Measurements from ENCODE around the gene TLCD3B.

The TLCD3B gene

GRCh38 chr16:30064729-30065101, 33.6 kb upstream of the TLCD3B start:
- TF ChIP-seq REST (IDR thresholded peaks at IDR 0.05; ENCODE audit: low read depth) (no peak), TEAD4 (IDR thresholded peaks at IDR 0.05) (no peak), FOXM1 (IDR thresholded peaks at IDR 0.05; ENCODE audit: borderline replicate concordance, low read depth) (no peak), USF1 (IDR thresholded peaks at IDR 0.05) (no peak), TAF1 (IDR thresholded peaks at IDR 0.05; ENCODE audit: low read depth) (0 out of 2 replicates have a peak, but pooled peaks have one; percentile 51), EP300 (IDR thresholded peaks at IDR 0.05; ENCODE audit: borderline replicate concordance) (no peak)

DNA sequence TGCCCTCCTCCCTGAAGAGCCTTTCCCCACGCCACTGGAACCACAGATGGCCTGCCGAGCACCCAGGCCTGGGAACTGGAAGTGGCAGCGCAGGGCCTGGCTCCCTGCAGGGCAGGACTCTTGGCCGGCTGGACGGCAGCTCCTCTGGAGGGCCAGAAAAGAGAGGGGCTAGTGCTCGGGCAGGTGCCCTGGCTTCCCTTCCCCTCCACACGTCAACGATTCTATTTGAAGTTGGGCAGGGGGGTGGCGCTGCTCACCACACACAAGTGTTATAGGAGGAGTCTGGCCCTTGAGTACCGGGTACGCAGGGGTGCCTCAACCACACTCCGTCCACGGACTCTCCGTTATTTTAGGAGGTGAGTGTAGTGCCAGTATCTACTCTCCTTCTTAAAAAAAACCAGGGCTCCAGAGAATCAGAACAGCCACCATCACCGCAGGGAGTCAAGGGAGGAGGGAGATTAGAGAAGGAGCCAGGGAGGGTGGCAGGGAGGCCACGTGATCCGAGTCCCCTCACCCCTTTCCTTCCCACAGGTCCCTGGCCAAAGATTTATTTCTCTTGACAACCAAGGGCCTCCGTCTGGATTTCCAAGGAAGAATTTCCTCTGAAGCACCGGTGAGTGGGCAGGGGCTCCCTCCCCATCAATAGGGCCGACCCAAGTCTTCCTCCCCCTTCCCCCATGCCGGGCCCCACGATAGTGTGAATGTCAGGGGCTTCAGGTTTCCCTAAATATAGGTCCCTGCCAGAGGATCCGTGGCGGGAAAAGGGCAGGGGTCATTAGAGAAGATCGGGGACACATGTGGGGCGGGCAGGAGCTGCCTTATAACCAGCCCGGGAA, 33.0 kb upstream of the TLCD3B start:
- TF ChIP-seq CREB1 (IDR thresholded peaks at IDR 0.05; ENCODE audit: low read depth): no peak
- TF ChIP-seq ZBTB7A (IDR thresholded peaks at IDR 0.05; ENCODE audit: low read depth): no peak; the same call in 1 of the 2 replicates
- TF ChIP-seq, protein P1, sequence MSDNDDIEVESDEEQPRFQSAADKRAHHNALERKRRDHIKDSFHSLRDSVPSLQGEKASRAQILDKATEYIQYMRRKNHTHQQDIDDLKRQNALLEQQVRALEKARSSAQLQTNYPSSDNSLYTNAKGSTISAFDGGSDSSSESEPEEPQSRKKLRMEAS (IDR thresholded peaks at IDR 0.05): peak; percentile 16; the same call in 1 of the 2 replicates
- TF ChIP-seq REST (IDR thresholded peaks at IDR 0.05; ENCODE audit: low read depth): no peak
- peak; percentile 92 for TF ChIP-seq USF1 (IDR thresholded peaks at IDR 0.05)
- peak; percentile 20 for TF ChIP-seq RAD21 (IDR thresholded peaks at IDR 0.05; ENCODE audit: low read depth)
- TF ChIP-seq TCF12 (IDR thresholded peaks at IDR 0.05; ENCODE audit: low read depth): 0 out of 2 replicates have a peak, but pooled peaks have one; percentile 27

- TF ChIP-seq TCF12 (IDR thresholded peaks at IDR 0.05; ENCODE audit: low read depth): no peak
- TF ChIP-seq ZBTB7A (IDR thresholded peaks at IDR 0.05; ENCODE audit: low read depth): no peak
- no peak for TF ChIP-seq TAF1 (IDR thresholded peaks at IDR 0.05; ENCODE audit: low read depth)
- TF ChIP-seq, protein P1 (IDR thresholded peaks at IDR 0.05): no peak
- no peak for TF ChIP-seq EP300 (IDR thresholded peaks at IDR 0.05; ENCODE audit: borderline replicate concordance)
- no peak for TF ChIP-seq REST (IDR thresholded peaks at IDR 0.05; ENCODE audit: low read depth)
- TF ChIP-seq FOXM1 (IDR thresholded peaks at IDR 0.05; ENCODE audit: borderline replicate concordance, low read depth): no peak
- TF ChIP-seq CREB1 (IDR thresholded peaks at IDR 0.05; ENCODE audit: low read depth): no peak
- TF ChIP-seq RAD21 (IDR thresholded peaks at IDR 0.05; ENCODE audit: low read depth): no peak
- TF ChIP-seq NFIC (IDR thresholded peaks at IDR 0.05): no peak
- no peak for TF ChIP-seq USF1 (IDR thresholded peaks at IDR 0.05)
- TF ChIP-seq TEAD4 (IDR thresholded peaks at IDR 0.05): no peak
- no peak for TF ChIP-seq EGR1 (IDR thresholded peaks at IDR 0.05)
- TF ChIP-seq CEBPB (IDR thresholded peaks at IDR 0.05): no peak
- TF ChIP-seq YY1 (IDR thresholded peaks at IDR 0.05; ENCODE audit: low read depth): no peak
Observed at GRCh38 chr16:30063278-30063892, 32.3 kb upstream of the TLCD3B start.
